Hindlimb muscle (tissue), 1 donor: ENCODE data around the gene SEMA3F. TPM values are rescaled to one million over a fixed set of nuclear protein-coding genes. Genes with fewer than 3 reads are reported as not detected.

Source experiments
- DNase-seq: peaks from one replicate; pipeline ENCODE4 v3.0.0-alpha.2; 2013
- polyA plus RNA-seq: library from polyadenylated mRNA; unstranded; fragments of 120-200 nt; gene quantifications from one replicate; pipeline ENCODE4 v1.2.1, GENCODE V29; 2013; ENCODE audit not compliant: insufficient read length

The SEMA3F gene
- polyA plus RNA-seq, 1 donor = 13.0 TPM

DNA sequence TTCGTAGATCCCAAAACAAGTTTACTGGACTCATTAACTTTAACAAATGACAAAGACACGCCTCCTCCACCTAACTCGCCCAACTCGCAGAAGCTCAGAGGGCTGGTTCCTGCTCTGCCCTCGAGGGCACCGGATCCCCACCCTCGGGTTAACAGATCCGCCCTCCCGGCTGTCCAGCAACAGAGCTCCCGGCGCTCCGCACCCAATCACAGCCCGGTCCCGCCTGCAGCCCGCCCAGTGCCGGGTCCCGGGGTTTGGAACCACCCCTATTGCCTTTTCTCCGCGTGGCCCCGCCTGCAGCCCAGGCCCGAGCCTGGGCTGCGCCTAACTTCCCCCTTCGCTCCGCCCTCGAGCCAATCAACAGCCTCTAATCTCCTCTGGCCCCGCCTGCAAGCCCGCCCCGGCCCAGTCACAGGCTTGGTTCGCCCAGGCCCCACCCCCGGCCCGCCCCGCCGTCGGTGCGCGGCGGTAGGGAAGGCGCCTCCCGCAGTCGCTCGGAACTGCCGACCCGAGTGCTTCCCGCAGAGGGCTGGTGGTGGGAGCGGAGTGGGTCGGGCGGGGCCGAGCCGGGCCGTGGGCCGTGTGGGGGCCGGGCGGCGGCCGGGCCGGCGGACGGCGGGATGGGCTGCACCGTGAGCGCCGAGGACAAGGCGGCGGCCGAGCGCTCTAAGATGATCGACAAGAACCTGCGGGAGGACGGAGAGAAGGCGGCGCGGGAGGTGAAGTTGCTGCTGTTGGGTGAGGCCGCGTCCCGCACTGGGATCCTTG, 80.8 kb downstream of the SEMA3F start, which contains the start of gene GNAI2:
TSS of gene GNAI2 (plus strand) at position 489 of the 768 bp plus-strand sequence. CDS start at position 621, 132 bp downstream.
- peak; percentile 99 for DNase-seq

DNA sequence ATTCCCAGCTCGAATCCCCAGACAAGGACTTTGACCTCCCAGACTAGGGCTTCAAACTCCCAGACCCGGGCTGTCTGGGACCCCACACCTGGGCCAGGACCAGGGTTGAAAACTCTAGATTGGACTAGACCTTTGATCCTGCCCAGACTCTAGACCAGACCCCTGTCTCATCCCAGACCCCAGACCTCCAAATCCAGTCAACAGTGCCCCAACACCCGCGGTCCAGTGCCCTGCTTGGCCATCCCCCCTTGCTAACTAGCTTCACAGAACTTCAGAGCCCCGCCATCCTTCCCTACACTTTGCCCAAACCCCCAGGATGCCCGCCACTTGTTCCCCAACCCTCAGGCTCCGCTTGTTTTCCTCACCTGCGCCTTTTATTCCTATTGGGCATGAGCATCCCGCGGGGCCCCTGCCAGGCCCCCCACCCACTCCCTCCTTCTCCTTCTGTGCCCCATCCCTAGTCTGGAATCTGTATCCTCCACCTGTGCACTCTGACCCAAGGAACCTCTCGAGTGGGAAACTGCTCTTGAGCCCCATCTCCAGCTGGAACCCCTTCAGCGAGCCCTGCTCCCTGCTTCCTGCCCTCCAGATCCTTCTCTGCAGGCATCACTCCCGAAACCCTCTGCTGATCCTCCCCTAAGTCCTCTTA, 81.5 kb downstream of the SEMA3F start:
- DNase-seq = no peak

DNA sequence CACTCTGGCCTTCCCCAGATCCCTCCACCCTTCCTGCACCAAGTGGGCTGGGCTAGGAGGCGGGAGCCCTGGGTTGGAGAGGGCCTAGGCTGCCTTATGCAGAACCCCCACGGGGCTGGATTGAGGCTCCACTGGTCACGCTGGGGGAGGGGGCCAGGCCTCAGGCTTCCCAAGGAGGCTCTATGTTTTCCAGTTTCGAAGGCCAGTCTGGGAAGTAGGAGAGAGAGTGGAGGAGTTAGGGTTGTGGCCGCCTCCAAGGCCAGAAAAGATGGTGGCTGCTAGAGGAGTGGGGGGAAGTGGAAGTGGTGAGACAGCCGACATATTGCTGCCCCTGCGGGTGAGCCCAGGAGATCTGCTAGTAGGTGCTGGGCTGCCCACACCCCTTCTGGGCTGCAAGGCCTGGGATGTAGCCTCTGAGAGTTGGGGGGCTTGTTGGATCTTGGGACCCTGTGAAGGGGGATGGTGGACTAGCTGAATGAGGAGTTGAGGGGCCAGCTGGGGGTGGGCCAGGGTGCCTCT, 82.1 kb downstream of the SEMA3F start:
- no peak for DNase-seq

DNA sequence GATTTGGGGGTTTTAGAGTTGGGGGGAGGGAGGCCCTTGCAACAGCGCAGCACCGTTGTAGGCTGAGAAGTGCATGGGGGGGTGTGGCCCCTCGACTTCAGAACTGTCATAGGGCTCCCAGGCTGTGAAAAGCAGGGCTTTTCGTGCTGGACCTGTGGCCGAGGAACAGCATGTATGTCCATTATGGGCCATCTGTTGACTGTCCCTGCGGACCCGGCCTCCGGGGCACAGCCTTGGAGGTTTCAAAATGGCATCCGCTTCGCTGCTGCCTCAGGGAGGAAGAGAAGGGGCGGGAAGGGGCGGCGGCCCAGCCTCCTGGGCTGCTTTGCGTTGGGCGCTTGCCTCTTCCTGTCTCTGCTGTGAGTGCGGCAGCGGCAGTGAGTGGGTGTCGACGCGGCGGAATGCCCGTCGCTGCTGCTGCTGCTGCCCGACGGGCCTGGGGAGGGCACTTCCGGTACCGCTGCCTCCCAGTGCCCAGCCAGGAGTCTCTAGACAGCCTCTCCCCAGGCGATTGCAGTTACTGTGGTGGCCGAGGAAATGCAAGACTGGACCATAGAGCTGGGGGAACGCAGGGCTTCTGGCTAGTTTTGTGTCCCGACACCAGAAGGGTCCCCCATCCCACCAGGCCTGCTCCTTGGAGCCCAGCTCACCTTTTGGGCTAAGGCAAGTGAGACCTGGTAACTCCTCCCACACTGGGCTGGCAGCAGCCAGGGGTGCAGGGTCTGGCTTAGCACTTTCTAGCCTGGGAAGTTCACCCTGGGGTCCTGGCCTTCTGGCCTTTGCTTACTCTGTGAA, 82.8 kb downstream of the SEMA3F start:
- peak; percentile 72 for DNase-seq

DNA sequence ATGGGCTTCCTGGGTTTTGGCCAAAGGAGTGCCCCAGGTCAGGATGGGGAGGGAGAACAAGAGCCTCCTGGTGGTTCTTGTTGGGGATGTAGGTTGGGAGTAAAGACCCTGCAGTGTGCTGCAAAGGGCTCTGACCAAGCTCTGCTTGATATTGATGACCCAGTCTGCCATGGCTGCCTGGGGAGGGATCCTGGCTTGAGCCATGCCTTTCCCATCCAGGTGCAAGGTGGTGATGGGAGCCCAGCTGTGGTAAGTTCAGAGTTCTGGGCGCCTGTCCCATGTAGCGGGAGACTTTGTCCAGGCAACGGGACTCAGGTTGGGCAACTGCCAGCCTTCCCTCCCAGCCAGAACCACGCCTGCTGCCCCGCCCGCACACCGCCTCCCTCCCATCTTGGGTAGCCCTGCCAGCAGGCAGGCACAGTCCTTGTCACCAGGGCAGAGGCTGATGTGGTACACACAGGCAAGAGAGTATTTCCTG, 83.5 kb downstream of the SEMA3F start:
- DNase-seq = no peak

Other genes with a start within 250 kb of the SEMA3F start
- 9.7 TPM for gene MON1A, start 225.5 kb upstream of the SEMA3F start, polyA plus RNA-seq
- 74.8 TPM for gene RBM6, start 215.2 kb upstream of the SEMA3F start, polyA plus RNA-seq
- 179 TPM for gene RBM5, start 66.4 kb upstream of the SEMA3F start, polyA plus RNA-seq
- gene GNAT1, start 36.3 kb downstream of the SEMA3F start, polyA plus RNA-seq = 0.37 TPM
- 3.3 TPM for gene SLC38A3, start 49.9 kb downstream of the SEMA3F start, polyA plus RNA-seq
- gene GNAI2, start 80.9 kb downstream of the SEMA3F start, polyA plus RNA-seq = 187 TPM
- gene SEMA3B, start 113.8 kb downstream of the SEMA3F start, polyA plus RNA-seq = 43.9 TPM
- gene LSMEM2, start 123.8 kb downstream of the SEMA3F start, polyA plus RNA-seq = 35.9 TPM
- gene IFRD2, start 137.1 kb downstream of the SEMA3F start, polyA plus RNA-seq = 54.2 TPM
- gene HYAL3, start 144.1 kb downstream of the SEMA3F start, polyA plus RNA-seq = 1.3 TPM
- 9.5 TPM for gene NAA80, start 144.1 kb downstream of the SEMA3F start, polyA plus RNA-seq
- gene HYAL1, start 148.2 kb downstream of the SEMA3F start, polyA plus RNA-seq = 2.1 TPM
- gene HYAL2, start 167.4 kb downstream of the SEMA3F start, polyA plus RNA-seq = 39.2 TPM
- gene TUSC2, start 172.9 kb downstream of the SEMA3F start, polyA plus RNA-seq = 17.7 TPM
- 36.3 TPM for gene RASSF1, start 185.5 kb downstream of the SEMA3F start, polyA plus RNA-seq
- 1.4 TPM for gene ZMYND10, start 190.4 kb downstream of the SEMA3F start, polyA plus RNA-seq
- 17.6 TPM for gene NPRL2, start 195.5 kb downstream of the SEMA3F start, polyA plus RNA-seq
- gene CYB561D2, start 195.5 kb downstream of the SEMA3F start, polyA plus RNA-seq = 8.5 TPM
- 25.7 TPM for gene TMEM115, start 204.2 kb downstream of the SEMA3F start, polyA plus RNA-seq